Neural progenitor cell (in vitro differentiated cells): Measurements from ENCODE around the gene UACA.

Experiments
- CTCF ChIP-seq: fragments of 200-600 bp; sonication (generic); IDR thresholded peaks from 2 replicates; pipeline ENCODE4 v1.5.1; 2017; ENCODE audit warnings: antibody characterized with exemption, mild to moderate bottlenecking
- EZH2phosphoT487 ChIP-seq: fragments of 200-600 bp; sonication (generic); IDR thresholded peaks from 2 replicates; pipeline ENCODE4 v1.6.1; 2017; ENCODE audit warnings: antibody characterized with exemption

DNA sequence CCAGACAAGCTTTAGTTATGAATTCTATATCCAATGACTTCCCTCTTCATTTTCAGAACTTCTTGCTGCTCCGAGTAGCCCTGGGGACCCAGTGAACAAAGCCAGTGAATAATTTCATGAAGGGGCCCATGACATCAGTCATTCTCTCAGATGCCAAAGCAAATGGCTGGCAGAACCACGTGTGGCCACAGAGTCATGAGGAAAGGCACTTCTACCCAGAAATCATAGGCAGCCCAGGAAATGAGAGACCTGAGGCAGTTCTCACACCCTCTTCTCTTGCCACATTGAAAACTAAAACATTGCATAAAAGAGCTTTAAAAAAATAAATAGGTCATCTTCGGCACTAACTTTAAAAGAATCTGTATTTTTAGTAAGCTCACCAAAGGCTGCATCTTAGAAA is 4.3 kb upstream of the UACA start:
- TF ChIP-seq CTCF (no peak), EZH2phosphoT487 (no peak)
